Heart right ventricle (tissue), 16 donors: ENCODE results near the gene SUN5. TPM values are rescaled to one million over a fixed set of nuclear protein-coding genes. Genes with fewer than 3 reads are reported as not detected.

ENCODE experiments used
- ATAC-seq, 8 donors: fragments of 200-7000 bp; cut with Tn5 transposase; one replicate each; pipeline ENCODE4 v1.9.1; 2020; ENCODE audit warnings: mild to moderate bottlenecking in 8 of 8, moderate library complexity in 8 of 8, moderate number of reproducible peaks in 1 of 8
- DNase-seq, 2 donors: peaks; one replicate each; pipeline ENCODE4 v3.0.0-alpha.2; 2020
- H3K27ac ChIP-seq, 10 donors: fragments of 200-600 bp; sonication (generic) in 2 of 10; one replicate each; pipeline versions ENCODE4 v1.5.0 to v1.8.0; 2020 to 2022; ENCODE audit warnings: mild to moderate bottlenecking in 3 of 10
- H3K27me3 ChIP-seq, 7 donors: fragments of 200-600 bp; one replicate each; pipeline ENCODE4 v1.8.0; 2021 to 2022; ENCODE audit warnings: mild to moderate bottlenecking in 2 of 7
- H3K36me3 ChIP-seq, 9 donors: fragments of 200-600 bp; sonication (generic) in 1 of 9; one replicate each; pipeline versions ENCODE4 v1.5.0 to v1.8.0; 2020 to 2022; ENCODE audit warnings: mild to moderate bottlenecking in 2 of 9
- H3K4me1 ChIP-seq, 9 donors: fragments of 200-600 bp; sonication (generic) in 1 of 9; one replicate each; pipeline versions ENCODE4 v1.5.0 to v1.8.0; 2020 to 2022; ENCODE audit warnings: mild to moderate bottlenecking in 4 of 9
- H3K4me3 ChIP-seq, 10 donors: fragments of 200-600 bp; sonication (generic) in 2 of 10; one replicate each; pipeline versions ENCODE4 v1.5.0 to v1.8.0; 2020 to 2022; ENCODE audit warnings: mild to moderate bottlenecking in 7 of 10, moderate library complexity in 2 of 10
- H3K9me3 ChIP-seq, 11 donors: fragments of 200-600 bp in 10 of 11; sonication (generic) in 2 of 11; one replicate each; pipeline versions ENCODE4 v1.5.0 to v1.8.0; 2013 to 2022; ENCODE audit warnings: mild to moderate bottlenecking in 2 of 11, control low read depth in 1 of 11, moderate library complexity in 1 of 11
- CTCF ChIP-seq, 9 donors: fragments of 200-600 bp; sonication (generic) in 2 of 9; IDR thresholded peaks; one replicate each; pipeline versions ENCODE4 v1.5.0 to v1.8.0; 2021 to 2022; ENCODE audit warnings: antibody characterized with exemption in 9 of 9, mild to moderate bottlenecking in 5 of 9, moderate library complexity in 1 of 9
- WGBS, 2 donors: extraction: QIAGEN DNeasy Blood & Tissue Kit; methylation state at CpG; one replicate each; pipeline ENCODE4 v1.1.7; 2013; ENCODE audit warnings: inconsistent platforms in 1 of 2; 5-methylcytosine and 5-hydroxymethylcytosine counted together
- intact Hi-C, 10 donors: fragments of 100-400 bp; cut with DNase I; formaldehyde crosslinking; loops; one replicate each; pipeline versions ENCODE4 v1.11.1 to v1.14.2; 2022
- polyA plus RNA-seq, 2 donors: library from polyadenylated mRNA; stranded (reverse); fragments of 200-250 nt; gene quantifications; one replicate each; pipeline ENCODE4 v1.2.3, GENCODE V29; 2013
- total RNA-seq, 10 donors: library from RNA; stranded (reverse); fragmentation: NEBNext Ultra II Directional in 3 of 10; extraction: Animal tissue kit (Norgen Biotek cat#: 25700) in 3 of 10; gene quantifications; one replicate each; pipeline versions ENCODE4 v1.2.1 to v1.2.4, GENCODE V29; 2021 to 2023
- donor health status: Arrhythmogenic right ventricular cardiomyopathy.
- donor health status: ischemic (EF 13 %, LVEDD 7.1; RV severe dilation, severe dysfunction).
- donor health status: healthy with polysubstance abuse.
- donor health status: DM: no; HTN: yes; CAD: no.
- donor health status: DM: no; HTN: no; CAD: no.
- donor health status: ischemic (EF 25% LVEDD 6.9; RV normal size, moderate dysfunction).
- donor health status: ischemic (EF 25% LVEDD 5.7; RV mildly dilated, moderate dysfunction).
- donor health status: healthy.
- donor health status: DM: yes; HTN: yes; CAD: no.
- donor health status: Ischemic cardiomyopathy.
- donor health status: ischemic (EF 35%, LVEDD 5.7; RV mildly dilated, moderate dysfunction).
- donor health status: nonischemic (EF 11% LVEDD 7.7; RV severe dilation, severe dysfunction).
- donor health status: DM: yes; HTN: yes; CAD: no.
- donor health status: PGD.
- donor health status: ischemic (EF 29% LVEDD 5.4; RV normal size, mild dysfunction).
- donor health status: nonischemic (EF 23%, LVEDD 6.1; RV moderate dilation, normal function).

SUN5 gene
- total and polyA plus RNA-seq, 12 donors: not detected

DNA sequence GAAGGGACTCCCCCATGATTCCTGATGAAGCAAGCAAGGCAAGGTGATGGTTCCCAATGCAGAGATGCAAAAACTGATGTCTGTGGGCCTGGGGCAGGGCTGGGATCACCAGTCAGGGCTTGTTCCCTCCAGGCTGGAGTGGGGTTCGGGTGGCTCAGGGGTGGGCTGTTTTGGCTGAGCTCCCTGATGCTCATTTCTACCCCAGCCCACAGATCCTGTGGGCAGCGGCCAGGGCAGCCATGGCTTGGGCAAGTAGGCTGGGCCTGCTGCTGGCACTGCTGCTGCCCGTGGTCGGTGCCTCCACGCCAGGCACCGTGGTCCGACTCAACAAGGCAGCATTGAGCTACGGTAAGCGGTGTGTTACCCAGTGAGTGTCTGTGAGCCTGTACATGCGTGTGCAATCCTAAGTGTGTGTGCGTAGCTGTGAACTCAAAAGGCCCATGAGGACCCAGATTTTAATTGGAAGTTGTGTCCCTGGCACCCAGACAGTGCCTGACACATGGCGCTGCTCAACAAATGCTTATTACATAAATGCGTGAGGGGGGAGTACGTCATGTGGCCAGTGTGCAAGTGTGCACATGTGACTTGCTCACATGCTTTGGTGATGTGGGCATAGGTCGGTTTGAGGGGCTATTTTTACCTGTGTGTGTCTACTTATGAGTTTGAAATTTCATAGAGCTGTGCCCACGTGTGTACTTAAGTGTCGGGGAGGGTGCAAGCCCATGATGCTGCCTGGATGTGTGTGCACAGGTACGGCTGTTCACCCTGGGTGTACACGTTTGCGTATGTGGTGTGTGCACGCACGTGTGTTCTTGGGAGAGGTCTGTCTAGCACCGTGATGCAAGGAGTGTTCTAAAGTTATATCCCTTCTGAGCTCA lies 4.3 kb upstream of the SUN5 start:
- no peak overlapping the region for H3K4me3 ChIP-seq
- H3K27me3 ChIP-seq: peaks cover 0 to 9% (median 5%) of the 10 kb centered on the region in 7 donors
- intact Hi-C loops: loop anchor here in 1 of 10 donors (10.0 kb wide), 1 partner anchor 104 kb away; no protein-coding TSS in a partner anchor
- DNase-seq (no peak), ATAC-seq (no peak)
- no peaks in the 10 kb centered on the region for H3K4me1 ChIP-seq
- 85 to 86% methylated on average over 23 of the region's 23 CpGs for WGBS, 2 donors
- no peaks in the 10 kb centered on the region for H3K36me3 ChIP-seq
- H3K9me3 ChIP-seq: peaks cover 0 to 15% (median 0%) of the 10 kb centered on the region in 11 donors
- no peak overlapping the region for H3K27ac ChIP-seq
- TF ChIP-seq CTCF (IDR thresholded peaks at IDR 0.05): no peak

- Histone ChIP-seq H3K4me1 (no peaks in the 10 kb centered on the region), H3K27me3 (peaks cover 0 to under 1% (median 0%) of the 10 kb centered on the region in 7 donors), H3K4me3 (no peak within 1 kb of the TSS), H3K36me3 (no peaks in the 10 kb centered on the region), H3K9me3 (peaks cover 0 to 15% (median 0%) of the 10 kb centered on the region in 11 donors), H3K27ac (no peak within 1 kb of the TSS)
- TF ChIP-seq CTCF (IDR thresholded peaks at IDR 0.05): no peak
- DNase-seq (no peak), ATAC-seq (no peak)
- intact Hi-C loops: loop anchor here in 1 of 10 donors (10.0 kb wide), 1 partner anchor 103 kb away; no protein-coding TSS in a partner anchor
- WGBS, 2 donors: 89 to 90% methylated on average over 11 of the region's 11 CpGs
Observed at GRCh38 chr20:33007376-33008335, 3.4 kb upstream of the SUN5 start, which contains the start of gene BPIFB2. BPIFB2 (plus strand) TSS chr20:33007704; CDS start chr20:33008575, 871 bp downstream.

DNA sequence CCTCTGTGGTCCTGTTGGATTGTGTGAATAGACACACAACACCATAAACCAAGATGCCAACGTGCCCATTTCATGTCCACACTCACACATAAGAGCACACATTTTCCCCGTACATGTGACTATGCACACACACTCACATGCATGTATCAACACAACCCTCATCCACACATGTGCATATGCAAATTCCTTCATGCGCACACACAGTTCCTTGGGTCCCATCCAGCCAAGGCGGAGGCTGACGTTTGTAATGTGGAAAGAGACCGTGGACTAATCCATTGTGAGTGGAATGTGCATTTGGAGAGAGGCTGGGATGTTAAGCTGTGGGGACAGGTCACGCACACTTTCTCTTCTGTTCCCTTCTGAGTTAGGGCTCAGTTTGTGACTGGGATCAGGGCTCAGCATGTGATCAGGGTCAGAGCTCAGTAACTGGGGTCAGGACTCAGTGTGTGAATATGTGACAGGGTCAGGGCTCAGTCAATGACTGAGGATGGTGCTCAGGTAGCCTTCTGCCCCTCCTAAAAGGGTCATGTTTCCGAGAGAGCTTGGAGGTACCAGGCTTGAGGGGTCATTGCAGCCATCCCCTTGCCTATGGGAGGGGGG lies 2.6 kb upstream of the SUN5 start:
- 85 to 86% methylated on average over 8 of the region's 8 CpGs for WGBS, 2 donors
- TF ChIP-seq CTCF (IDR thresholded peaks at IDR 0.05): no peak
- Histone ChIP-seq H3K9me3 (peaks cover 0 to 15% (median 0%) of the 10 kb centered on the region in 11 donors), H3K27me3 (no peaks in the 10 kb centered on the region), H3K36me3 (no peaks in the 10 kb centered on the region), H3K4me1 (no peaks in the 10 kb centered on the region), H3K4me3 (no peak overlapping the region), H3K27ac (no peak overlapping the region)
- intact Hi-C loops: loop anchor here in 1 of 10 donors (10.0 kb wide), 1 partner anchor 102 kb away; no protein-coding TSS in a partner anchor
- ATAC-seq (no peak), DNase-seq (no peak)
